Prostate gland (tissue), 2 donors: ENCODE results near the gene RAB3C. TPM values are rescaled to one million over a fixed set of nuclear protein-coding genes. Genes with fewer than 3 reads are reported as not detected.

Experiments
- DNase-seq: peaks from one replicate; pipeline ENCODE4 v3.0.0-alpha.2; 2019; ENCODE audit warnings: low spot score
- H3K27ac ChIP-seq, 2 donors: fragments of 200-600 bp; sonication (generic); 2 replicates each; pipeline ENCODE4 v1.5.1; 2017 to 2019
- H3K27me3 ChIP-seq: fragments of 200-600 bp; sonication (generic); replicated peaks from 2 replicates; pipeline ENCODE4 v1.5.1; 2019; ENCODE audit not compliant: insufficient read depth
- H3K36me3 ChIP-seq, 2 donors: fragments of 200-600 bp; sonication (generic); 1 replicate in 1 of 2; 2 replicates in 1 of 2; pipeline versions ENCODE4 v1.5.1 to v1.8.1; 2017 to 2019
- H3K4me1 ChIP-seq: fragments of 200-600 bp; sonication (generic); replicated peaks from 2 replicates; pipeline ENCODE4 v1.5.1; 2019
- H3K4me3 ChIP-seq, 2 donors: fragments of 200-600 bp; sonication (generic); 2 replicates each; pipeline ENCODE4 v1.5.1; 2017 to 2019
- H3K9me3 ChIP-seq: fragments of 200-600 bp; sonication (generic); 2 replicates; pipeline ENCODE4 v1.5.1; 2017
- POLR2A ChIP-seq: fragments of 450-650 bp; IDR thresholded peaks from one replicate; pipeline ENCODE4 v1.6.1; 2016; ENCODE audit warnings: antibody characterized with exemption, mild to moderate bottlenecking
- POLR2AphosphoS5 ChIP-seq: sonication (generic); formaldehyde crosslinking; IDR thresholded peaks from one replicate; pipeline ENCODE4 v1.6.1; 2017; ENCODE audit warnings: antibody characterized with exemption
- WGBS: methylation state at CpG from one replicate; pipeline ENCODE4 v1.1.5; 2018; 5-methylcytosine and 5-hydroxymethylcytosine counted together
- intact Hi-C: fragments of 100-400 bp; cut with DNase I; formaldehyde crosslinking; loops from one replicate; pipeline ENCODE4 v1.14.2; 2022
- total RNA-seq, 2 donors: library from RNA; depleted of rRNA; stranded (reverse); fragments of >200 nt; gene quantifications; one replicate each; pipeline ENCODE4 v1.1.0, GENCODE V29; 2016
- TF ChIP-seq, protein P1 (sequence below), 4 experiments: fragments of 200-600 bp in 2 of 4; fragments of 450-650 bp in 2 of 4; sonication (generic) in 2 of 4; IDR thresholded peaks; 1 replicate in 3 of 4; 2 replicates in 1 of 4; pipeline ENCODE4 v1.5.1; 2016 to 2019; ENCODE audit warnings: antibody characterized with exemption in 4 of 4, mild to moderate bottlenecking in 2 of 4, moderate library complexity in 2 of 4

RAB3C gene
- total RNA-seq, 2 donors from 2014 or later: 0.45 TPM; not detected in 1

DNA sequence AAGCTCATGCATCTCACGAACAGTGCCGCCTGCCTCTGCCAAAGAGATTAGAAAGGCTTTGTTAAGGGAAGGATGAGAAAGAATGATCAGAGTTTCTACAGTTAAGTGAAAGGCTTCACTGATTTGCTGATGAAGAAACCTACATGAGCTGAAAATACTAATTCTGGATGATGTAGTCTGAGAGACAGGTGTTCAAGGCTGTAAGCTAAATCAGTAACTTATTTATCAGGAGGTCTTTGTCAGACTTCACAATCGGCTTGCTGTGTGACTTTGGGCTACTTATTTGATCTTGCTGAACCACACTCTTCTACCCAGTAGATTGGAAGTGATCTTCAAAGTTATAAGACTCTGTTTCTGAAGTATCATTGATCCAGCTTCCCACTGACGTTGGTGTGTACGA lies 264.2 kb downstream of the RAB3C start:
- DNase-seq: no peak
- TF ChIP-seq, protein P1, sequence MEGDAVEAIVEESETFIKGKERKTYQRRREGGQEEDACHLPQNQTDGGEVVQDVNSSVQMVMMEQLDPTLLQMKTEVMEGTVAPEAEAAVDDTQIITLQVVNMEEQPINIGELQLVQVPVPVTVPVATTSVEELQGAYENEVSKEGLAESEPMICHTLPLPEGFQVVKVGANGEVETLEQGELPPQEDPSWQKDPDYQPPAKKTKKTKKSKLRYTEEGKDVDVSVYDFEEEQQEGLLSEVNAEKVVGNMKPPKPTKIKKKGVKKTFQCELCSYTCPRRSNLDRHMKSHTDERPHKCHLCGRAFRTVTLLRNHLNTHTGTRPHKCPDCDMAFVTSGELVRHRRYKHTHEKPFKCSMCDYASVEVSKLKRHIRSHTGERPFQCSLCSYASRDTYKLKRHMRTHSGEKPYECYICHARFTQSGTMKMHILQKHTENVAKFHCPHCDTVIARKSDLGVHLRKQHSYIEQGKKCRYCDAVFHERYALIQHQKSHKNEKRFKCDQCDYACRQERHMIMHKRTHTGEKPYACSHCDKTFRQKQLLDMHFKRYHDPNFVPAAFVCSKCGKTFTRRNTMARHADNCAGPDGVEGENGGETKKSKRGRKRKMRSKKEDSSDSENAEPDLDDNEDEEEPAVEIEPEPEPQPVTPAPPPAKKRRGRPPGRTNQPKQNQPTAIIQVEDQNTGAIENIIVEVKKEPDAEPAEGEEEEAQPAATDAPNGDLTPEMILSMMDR (IDR thresholded peaks at IDR 0.05): no peak
- TF ChIP-seq POLR2AphosphoS5 (no peak), POLR2A (no peak)
- Histone ChIP-seq H3K4me1 (no peaks in the 10 kb centered on the region), H3K27ac (no peak overlapping the region), H3K36me3 (no peaks in the 10 kb centered on the region), H3K4me3 (no peak overlapping the region), H3K27me3 (no peaks in the 10 kb centered on the region), H3K9me3 (no peaks in the 10 kb centered on the region)
- intact Hi-C loops: loop anchor here (5.0 kb wide), 1 partner anchor 345 kb away; no protein-coding TSS in a partner anchor
- WGBS: 93% methylated on average over 5 of the region's 5 CpGs

DNA sequence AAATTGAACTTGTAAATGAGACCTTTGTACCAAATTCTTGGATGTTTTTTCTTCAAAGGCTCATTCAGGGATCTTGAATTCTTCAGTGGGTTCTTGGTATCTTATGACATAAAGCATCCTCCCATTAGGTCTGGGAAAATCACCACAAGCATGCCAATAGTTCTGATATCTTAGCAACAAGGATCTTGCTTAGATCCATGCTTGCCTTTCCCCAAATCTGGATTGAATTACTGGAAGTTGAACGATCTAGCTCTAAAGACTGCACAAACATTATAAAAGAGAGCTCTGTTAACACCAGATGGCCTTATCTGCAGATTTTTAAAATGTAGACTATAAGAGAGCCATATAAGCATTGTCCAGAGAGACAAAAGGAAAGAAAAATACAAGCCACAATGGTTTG lies 266.3 kb downstream of the RAB3C start:
- no peak overlapping the region for H3K4me3 ChIP-seq
- TF ChIP-seq POLR2AphosphoS5 (no peak), POLR2A (no peak)
- TF ChIP-seq, protein P1 (IDR thresholded peaks at IDR 0.05): no peak
- DNase-seq: no peak
- no peaks in the 10 kb centered on the region for H3K27me3 ChIP-seq
- H3K27ac ChIP-seq: no peak overlapping the region
- H3K36me3 ChIP-seq: no peaks in the 10 kb centered on the region
- intact Hi-C loops: loop anchor here (5.0 kb wide), 1 partner anchor 347 kb away; no protein-coding TSS in a partner anchor
- WGBS: 13% methylated on average over 1 of the region's 1 CpG
- no peaks in the 10 kb centered on the region for H3K4me1 ChIP-seq
- no peaks in the 10 kb centered on the region for H3K9me3 ChIP-seq

DNA sequence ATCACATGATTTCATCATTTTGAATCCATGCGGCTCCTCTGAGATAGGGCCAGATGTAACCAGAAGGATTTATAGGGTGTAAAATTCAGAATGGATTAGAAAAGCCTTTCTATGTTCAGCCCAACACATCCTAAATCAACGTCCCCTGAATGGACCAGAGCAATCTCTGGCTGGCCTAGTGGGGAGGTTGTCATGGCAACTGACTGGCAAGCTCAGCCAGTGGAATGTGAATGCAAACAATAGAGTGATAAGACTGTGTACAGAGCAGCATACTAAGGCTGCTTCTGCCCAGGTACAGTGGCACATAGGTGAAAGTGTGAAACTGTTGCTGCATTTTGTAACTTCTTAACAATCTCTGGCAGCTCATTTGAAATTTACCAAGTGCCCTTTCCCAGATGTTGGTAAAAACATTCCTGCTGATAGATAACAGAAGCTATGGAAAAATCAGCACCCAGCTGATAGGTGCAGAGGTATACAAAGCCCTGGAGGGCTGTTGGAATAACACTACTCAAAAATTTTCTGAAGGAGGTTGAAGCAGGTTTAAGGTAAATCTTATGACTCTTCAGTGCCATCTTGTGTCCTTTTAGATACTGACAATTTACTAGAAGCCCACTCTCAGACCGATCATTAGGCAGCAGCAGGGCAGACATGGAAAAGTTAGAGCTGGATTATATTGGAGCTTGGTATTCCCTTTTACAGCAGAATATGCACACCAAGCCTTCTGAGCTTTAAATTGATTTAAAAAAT lies 267.2 kb downstream of the RAB3C start:
- H3K36me3 ChIP-seq: no peaks in the 10 kb centered on the region
- no peaks in the 10 kb centered on the region for H3K27me3 ChIP-seq
- H3K27ac ChIP-seq: no peak overlapping the region
- H3K9me3 ChIP-seq: no peaks in the 10 kb centered on the region
- TF ChIP-seq POLR2A: no peak
- TF ChIP-seq, protein P1 (IDR thresholded peaks at IDR 0.05): peak in 2 of 4 experiments; percentile 39 to 40
- 13% methylated on average over 3 of the region's 3 CpGs for WGBS
- no peak overlapping the region for H3K4me3 ChIP-seq
- no peaks in the 10 kb centered on the region for H3K4me1 ChIP-seq
- DNase-seq: peak; percentile 16
- intact Hi-C loops: loop anchor here (5.0 kb wide), 1 partner anchor 348 kb away; no protein-coding TSS in a partner anchor

DNA sequence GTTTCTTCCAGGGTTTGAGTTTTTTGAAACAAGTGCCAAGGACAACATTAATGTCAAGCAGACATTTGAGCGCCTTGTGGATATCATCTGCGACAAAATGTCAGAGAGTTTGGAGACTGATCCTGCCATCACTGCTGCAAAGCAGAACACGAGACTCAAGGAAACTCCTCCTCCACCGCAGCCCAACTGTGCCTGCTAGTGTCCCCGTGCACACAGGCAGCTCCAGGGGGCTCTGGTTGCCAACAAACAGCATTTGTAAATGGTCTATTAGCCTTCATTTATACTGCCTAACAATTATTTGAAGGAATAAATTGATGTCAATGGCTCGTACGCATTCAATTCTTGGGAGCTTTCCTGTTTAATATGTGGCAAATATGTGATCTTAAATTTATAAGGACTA lies 268.3 kb downstream of the RAB3C start:
- no peak overlapping the region for H3K4me3 ChIP-seq
- WGBS: 65% methylated on average over 7 of the region's 7 CpGs
- intact Hi-C loops: no loop called here
- H3K36me3 ChIP-seq: no peaks in the 10 kb centered on the region
- DNase-seq: no peak
- no peaks in the 10 kb centered on the region for H3K4me1 ChIP-seq
- H3K9me3 ChIP-seq: no peaks in the 10 kb centered on the region
- no peaks in the 10 kb centered on the region for H3K27me3 ChIP-seq
- no peak for TF ChIP-seq POLR2AphosphoS5
- TF ChIP-seq, protein P1 (IDR thresholded peaks at IDR 0.05): no peak
- no peak for TF ChIP-seq POLR2A
- no peak overlapping the region for H3K27ac ChIP-seq

DNA sequence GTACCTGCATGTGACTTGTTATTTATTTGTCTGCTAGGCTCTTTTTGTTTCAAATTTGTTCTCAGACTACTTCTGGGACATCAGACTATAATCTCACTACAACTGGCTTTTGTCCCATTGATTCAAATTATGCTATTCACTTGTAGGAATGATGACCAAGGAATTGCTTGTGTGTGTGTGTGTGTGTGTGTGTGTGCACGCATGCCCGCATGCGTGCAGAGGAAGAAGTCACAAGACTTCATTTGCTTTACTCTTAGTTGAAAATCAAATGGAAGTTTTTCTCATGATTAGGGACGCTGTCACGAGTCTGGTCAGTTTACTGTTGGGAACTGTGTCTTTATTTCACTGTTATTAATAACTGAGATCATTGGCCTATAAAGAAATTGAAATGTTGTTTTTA lies 268.7 kb downstream of the RAB3C start:
- Histone ChIP-seq H3K27me3 (no peaks in the 10 kb centered on the region), H3K9me3 (no peaks in the 10 kb centered on the region), H3K27ac (no peak overlapping the region), H3K4me1 (no peaks in the 10 kb centered on the region), H3K4me3 (no peak overlapping the region), H3K36me3 (no peaks in the 10 kb centered on the region)
- DNase-seq: no peak
- TF ChIP-seq, protein P1 (IDR thresholded peaks at IDR 0.05): no peak
- TF ChIP-seq POLR2AphosphoS5 (no peak), POLR2A (no peak)
- 92% methylated on average over 5 of the region's 5 CpGs for WGBS
- intact Hi-C loops: no loop called here
